Measurements from ENCODE around the gene LILRA1. TPM values are rescaled to one million over a fixed set of nuclear protein-coding genes. Genes with fewer than 3 reads are reported as not detected.

Gene LILRA1
- total and polyA plus RNA-seq, 9 of the 15 experiments (the other 6 are each of a cell fraction or from before 2014, with no cell fraction given), result not detected

GRCh38 chr19:54576411-54576976 is 16.9 kb upstream of the LILRA1 start:
- no peak overlapping the region for H3K4me3 ChIP-seq
- WGBS (ENCODE audit: insufficient coverage, low coverage, missing lambda C conversion rate), result 5% methylated on average over 6 of the region's 6 CpGs
- BruUV-seq (replicated peaks), result no TSS peak
- no peaks in the 10 kb centered on the region for H3K79me2 ChIP-seq (ENCODE audit: control insufficient read depth, insufficient read depth, low read length)
- no peaks in the 10 kb centered on the region for H3K9me1 ChIP-seq (ENCODE audit: control insufficient read depth, insufficient read depth, low read length)
- no peak overlapping the region for H3K4me2 ChIP-seq (ENCODE audit: insufficient read depth, low read length)
- H3K27ac ChIP-seq (ENCODE audit: extremely low read depth, low read depth, low read length), result no peak overlapping the region
- ATAC-seq, result no peak
- CTCF ChIA-PET (ENCODE audit: low intra/inter-chr PET ratio), result interaction anchor here (0.6 kb wide), 1 partner anchor 933 kb away, joined by 3 read pairs; no protein-coding TSS in a partner anchor
- no peaks in the 10 kb centered on the region for H3K36me3 ChIP-seq (ENCODE audit: control insufficient read depth, insufficient read depth, low read length)
- DNase-seq (ENCODE audit: extremely low read depth in 1 of 4, low spot score in 3 of 4), result no peak
- POLR2A ChIA-PET, result no interaction called here
- H2AFZ ChIP-seq (ENCODE audit: low read depth, low read length), result no peak overlapping the region
- intact Hi-C loops (cut with micrococcal nuclease), result no loop called here
- in situ Hi-C loops (cut with MboI), result loop anchor here (5.0 kb wide), 1 partner anchor 279 kb away; no protein-coding TSS in a partner anchor
- H3K27me3 ChIP-seq (ENCODE audit: control insufficient read depth in 2 of 2, insufficient read depth in 2 of 2, low read length in 2 of 2), result 0 out of 5 replicates have a peak, but pooled peaks cover 0 to 7% of the 10 kb centered on the region in 2 experiments
- H3K9ac ChIP-seq (ENCODE audit: insufficient read depth in 1 of 2, low read depth in 2 of 2, low read length in 2 of 2), result no peak overlapping the region; a peak in 1 of 4 replicates
- no peak for FAIRE-seq
- H4K20me1 ChIP-seq (replicated peaks; ENCODE audit: control insufficient read depth, insufficient read depth, low read length), result no peaks in the 10 kb centered on the region
- H3K4me1 ChIP-seq (replicated peaks in 1 of 2; ENCODE audit: control insufficient read depth in 2 of 2, insufficient read depth in 2 of 2, low read length in 2 of 2), result peaks cover 11 to 16% of the 10 kb centered on the region in 2 experiments
- H3K9me3 ChIP-seq (replicated peaks; ENCODE audit: control insufficient read depth, insufficient read depth, low read depth, low read length), result no peaks in the 10 kb centered on the region
- TF ChIP-seq PHTF2 (CRISPR knock-in tag; IDR thresholded peaks at IDR 0.05), result no peak
- TF ChIP-seq TAL1 (IDR thresholded peaks at IDR 0.05), result no peak
- TF ChIP-seq, protein P1, sequence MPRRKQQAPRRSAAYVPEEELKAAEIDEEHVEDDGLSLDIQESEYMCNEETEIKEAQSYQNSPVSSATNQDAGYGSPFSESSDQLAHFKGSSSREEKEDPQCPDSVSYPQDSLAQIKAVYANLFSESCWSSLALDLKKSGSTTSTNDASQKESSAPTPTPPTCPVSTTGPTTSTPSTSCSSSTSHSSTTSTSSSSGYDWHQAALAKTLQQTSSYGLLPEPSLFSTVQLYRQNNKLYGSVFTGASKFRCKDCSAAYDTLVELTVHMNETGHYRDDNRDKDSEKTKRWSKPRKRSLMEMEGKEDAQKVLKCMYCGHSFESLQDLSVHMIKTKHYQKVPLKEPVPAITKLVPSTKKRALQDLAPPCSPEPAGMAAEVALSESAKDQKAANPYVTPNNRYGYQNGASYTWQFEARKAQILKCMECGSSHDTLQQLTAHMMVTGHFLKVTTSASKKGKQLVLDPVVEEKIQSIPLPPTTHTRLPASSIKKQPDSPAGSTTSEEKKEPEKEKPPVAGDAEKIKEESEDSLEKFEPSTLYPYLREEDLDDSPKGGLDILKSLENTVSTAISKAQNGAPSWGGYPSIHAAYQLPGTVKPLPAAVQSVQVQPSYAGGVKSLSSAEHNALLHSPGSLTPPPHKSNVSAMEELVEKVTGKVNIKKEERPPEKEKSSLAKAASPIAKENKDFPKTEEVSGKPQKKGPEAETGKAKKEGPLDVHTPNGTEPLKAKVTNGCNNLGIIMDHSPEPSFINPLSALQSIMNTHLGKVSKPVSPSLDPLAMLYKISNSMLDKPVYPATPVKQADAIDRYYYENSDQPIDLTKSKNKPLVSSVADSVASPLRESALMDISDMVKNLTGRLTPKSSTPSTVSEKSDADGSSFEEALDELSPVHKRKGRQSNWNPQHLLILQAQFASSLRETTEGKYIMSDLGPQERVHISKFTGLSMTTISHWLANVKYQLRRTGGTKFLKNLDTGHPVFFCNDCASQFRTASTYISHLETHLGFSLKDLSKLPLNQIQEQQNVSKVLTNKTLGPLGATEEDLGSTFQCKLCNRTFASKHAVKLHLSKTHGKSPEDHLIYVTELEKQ (CRISPR knock-in tag; IDR thresholded peaks at IDR 0.05), result no peak
- TF ChIP-seq BMI1 (IDR thresholded peaks at IDR 0.05; ENCODE audit: low read length), result no peak
- TF ChIP-seq RBM25 (IDR thresholded peaks at IDR 0.05; ENCODE audit: low read depth, low read length, severe bottlenecking), result no peak
- TF ChIP-seq ZNF785 (CRISPR knock-in tag; IDR thresholded peaks at IDR 0.05), result no peak
- no peak for TF ChIP-seq GABPB2 (CRISPR knock-in tag; conservative IDR thresholded peaks at IDR 0.05)
- TF ChIP-seq PCBP2 (IDR thresholded peaks at IDR 0.05; ENCODE audit: low read depth, low read length, poor library complexity, severe bottlenecking), result no peak
- TF ChIP-seq JUND (IDR thresholded peaks at IDR 0.05; ENCODE audit: borderline replicate concordance, low read depth, low read length), result no peak
- no peak for TF ChIP-seq JUND (tag; IDR thresholded peaks at IDR 0.05; ENCODE audit: borderline replicate concordance, low read depth, low read length)
- TF ChIP-seq STAT6 (CRISPR knock-in tag; IDR thresholded peaks at IDR 0.05), result no peak
- TF ChIP-seq, protein P2, sequence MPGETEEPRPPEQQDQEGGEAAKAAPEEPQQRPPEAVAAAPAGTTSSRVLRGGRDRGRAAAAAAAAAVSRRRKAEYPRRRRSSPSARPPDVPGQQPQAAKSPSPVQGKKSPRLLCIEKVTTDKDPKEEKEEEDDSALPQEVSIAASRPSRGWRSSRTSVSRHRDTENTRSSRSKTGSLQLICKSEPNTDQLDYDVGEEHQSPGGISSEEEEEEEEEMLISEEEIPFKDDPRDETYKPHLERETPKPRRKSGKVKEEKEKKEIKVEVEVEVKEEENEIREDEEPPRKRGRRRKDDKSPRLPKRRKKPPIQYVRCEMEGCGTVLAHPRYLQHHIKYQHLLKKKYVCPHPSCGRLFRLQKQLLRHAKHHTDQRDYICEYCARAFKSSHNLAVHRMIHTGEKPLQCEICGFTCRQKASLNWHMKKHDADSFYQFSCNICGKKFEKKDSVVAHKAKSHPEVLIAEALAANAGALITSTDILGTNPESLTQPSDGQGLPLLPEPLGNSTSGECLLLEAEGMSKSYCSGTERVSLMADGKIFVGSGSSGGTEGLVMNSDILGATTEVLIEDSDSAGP (CRISPR knock-in tag; IDR thresholded peaks at IDR 0.05), result no peak
- no peak for TF ChIP-seq CCAR2 (IDR thresholded peaks at IDR 0.05; ENCODE audit: low read depth, low read length)
- TF ChIP-seq HDAC2 (IDR thresholded peaks at IDR 0.05), result no peak
- TF ChIP-seq HLTF (IDR thresholded peaks at IDR 0.05), result no peak
- TF ChIP-seq EWSR1 (IDR thresholded peaks at IDR 0.05; ENCODE audit: borderline replicate concordance, low read depth, partially characterized antibody), result no peak

Measured in K562 (cell line).